ENCODE measurements around the gene RELL2. TPM values are rescaled to one million over a fixed set of nuclear protein-coding genes. Genes with fewer than 3 reads are reported as not detected.

RELL2 gene
- total RNA-seq, 1 experiment from 2014 or later = 6.2 TPM

DNA sequence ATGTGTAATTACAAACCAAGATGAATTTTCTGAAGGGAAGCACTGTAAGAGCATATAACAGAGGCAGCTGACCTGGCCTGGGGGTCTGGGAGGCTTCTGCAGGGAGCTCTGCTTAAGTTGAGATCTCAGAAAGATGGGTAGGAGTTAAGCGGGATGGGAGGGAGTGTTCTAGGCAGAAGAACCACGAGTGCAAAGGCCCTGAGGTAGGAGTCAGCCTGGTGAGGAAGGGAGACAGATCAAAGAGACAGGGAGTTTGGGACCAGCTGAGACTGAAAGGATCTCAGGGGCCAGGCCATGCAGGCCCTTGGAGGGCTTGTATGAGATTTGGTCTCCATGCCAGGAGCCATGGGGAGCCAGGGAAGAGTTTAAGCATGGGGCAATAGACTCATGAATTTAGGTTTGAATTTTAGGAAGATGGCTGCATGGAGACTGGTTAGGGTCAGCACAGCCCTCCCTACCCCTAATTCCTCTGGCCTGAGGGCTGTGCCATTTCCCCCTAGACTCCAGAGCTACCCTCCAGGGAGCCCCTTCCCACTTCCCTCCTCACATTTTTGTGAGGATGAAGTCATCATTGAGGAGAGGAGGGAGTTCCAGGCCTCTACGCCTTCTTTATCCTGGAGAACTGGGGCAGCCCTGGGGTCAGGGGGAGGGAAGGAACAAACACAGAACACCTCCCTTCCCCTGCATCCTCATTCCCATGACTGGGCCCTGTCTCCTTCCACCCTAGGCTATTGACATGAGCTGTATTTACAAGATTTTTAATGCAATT, 50.0 kb downstream of the RELL2 start:
- in situ Hi-C loops (cut with HindIII; ENCODE audit: low pct_unique_long_range_greater_than_20kb, low sequenced_read_pairs) = no loop called here
- no peak for DNase-seq (ENCODE audit: low read depth, low spot score)

Small RNAs within 50 kb of the gene (small RNA-seq; reads per million reads assigned to genes)
- gene RPS27AP10 = 0 reads per million in 2 experiments

Other genes starting within 250 kb of the RELL2 start
- 0.08 and 0.26 TPM in 2 replicates for gene PCDHGB4, start 249.3 kb upstream of the RELL2 start, total RNA-seq (2014; rRNA removed; shearing (Covaris generic))
- 0.05 and 0.13 TPM in 2 replicates for gene PCDHGA8, start 244.4 kb upstream of the RELL2 start, total RNA-seq (2014; rRNA removed; shearing (Covaris generic))
- 0.29 and 0.50 TPM in 2 replicates for gene PCDHGB5, start 239.1 kb upstream of the RELL2 start, total RNA-seq (2014; rRNA removed; shearing (Covaris generic))
- 0.03 and 0.45 TPM in 2 replicates for gene PCDHGA9, start 234.2 kb upstream of the RELL2 start, total RNA-seq (2014; rRNA removed; shearing (Covaris generic))
- gene PCDHGB6, start 229.0 kb upstream of the RELL2 start, total RNA-seq (2014; rRNA removed; shearing (Covaris generic)) = 0.21 and 0.40 TPM in 2 replicates
- 0.18 and 0.21 TPM in 2 replicates for gene PCDHGA10, start 224.0 kb upstream of the RELL2 start, total RNA-seq (2014; rRNA removed; shearing (Covaris generic))
- 7.4 and 8.6 TPM in 2 replicates for gene PCDHGB7, start 219.3 kb upstream of the RELL2 start, total RNA-seq (2014; rRNA removed; shearing (Covaris generic))
- gene PCDHGA11, start 215.9 kb upstream of the RELL2 start, total RNA-seq (2014; rRNA removed; shearing (Covaris generic)) = 0.21 and 0.58 TPM in 2 replicates
- gene PCDHGA12, start 206.5 kb upstream of the RELL2 start, total RNA-seq (2014; rRNA removed; shearing (Covaris generic)) = 10.0 and 13.8 TPM in 2 replicates
- 9.8 and 12.5 TPM in 2 replicates for gene PCDHGC3, start 161.0 kb upstream of the RELL2 start, total RNA-seq (2014; rRNA removed; shearing (Covaris generic))
- gene PCDHGC4, start 152.0 kb upstream of the RELL2 start, total RNA-seq (2014; rRNA removed; shearing (Covaris generic)) = 0.11 TPM in 1 of 2 replicates, not detected in the other
- gene PCDHGC5, start 147.9 kb upstream of the RELL2 start, total RNA-seq (2014; rRNA removed; shearing (Covaris generic)) = 0.05 and 0.19 TPM in 2 replicates
- gene DIAPH1, start 18.0 kb upstream of the RELL2 start, total RNA-seq (2014; rRNA removed; shearing (Covaris generic)) = 32.8 TPM in 2 replicates
- gene HDAC3, start 148 bp upstream of the RELL2 start, total RNA-seq (2014; rRNA removed; shearing (Covaris generic)) = 45.2 and 55.1 TPM in 2 replicates
- 12.6 and 17.4 TPM in 2 replicates for gene FCHSD1, start 14.4 kb downstream of the RELL2 start, total RNA-seq (2014; rRNA removed; shearing (Covaris generic))
- gene ARAP3, start 45.2 kb downstream of the RELL2 start, total RNA-seq (2014; rRNA removed; shearing (Covaris generic)) = 0.48 and 1.0 TPM in 2 replicates
- 1.3 and 2.7 TPM in 2 replicates for gene PCDH1, start 241.4 kb downstream of the RELL2 start, total RNA-seq (2014; rRNA removed; shearing (Covaris generic))

Measured in SK-MEL-5 (cell line).